GM19328 (cell line): ENCODE measurements around the gene SHFL.

Experiments
- ATAC-seq: cut with Tn5 transposase; IDR thresholded peaks from one replicate; pipeline ENCODE4 v1.9.1; 2021; ENCODE audit warnings: mild to moderate bottlenecking, moderate library complexity; ENCODE audit not compliant: unreplicated experiment

SHFL gene

DNA sequence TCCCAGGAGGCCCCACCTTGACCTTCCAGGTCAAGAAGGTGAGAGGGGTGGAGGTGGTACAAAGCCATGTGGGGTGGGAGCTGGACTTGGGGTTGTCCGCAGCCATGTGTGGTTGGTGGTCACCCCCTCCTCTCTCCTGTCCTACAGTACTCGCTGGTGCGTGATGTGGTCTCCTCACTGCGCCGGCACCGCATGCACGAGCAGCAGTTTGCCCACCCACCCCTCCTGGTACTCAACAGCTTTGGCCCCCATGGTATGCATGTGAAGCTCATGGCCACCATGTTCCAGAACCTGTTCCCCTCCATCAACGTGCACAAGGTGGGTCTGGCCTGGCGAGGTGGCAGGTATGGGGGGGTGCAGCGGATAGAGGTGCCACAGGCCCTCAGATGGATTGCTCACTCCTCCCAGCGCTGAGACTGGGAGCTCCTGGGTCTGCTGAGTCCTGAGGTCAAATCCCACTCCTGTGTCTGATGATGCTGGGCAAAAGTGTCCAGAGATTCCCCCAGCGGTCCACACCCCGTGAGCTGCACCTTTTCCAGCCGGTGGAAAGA is 21.8 kb downstream of the SHFL start:
- ATAC-seq, result no peak

- ATAC-seq, result no peak
Measured at GRCh38 chr19:10109528-10109927, 23.4 kb downstream of the SHFL start.

GRCh38 chr19:10110076-10110971 is 24.2 kb downstream of the SHFL start:
- no peak for ATAC-seq

DNA sequence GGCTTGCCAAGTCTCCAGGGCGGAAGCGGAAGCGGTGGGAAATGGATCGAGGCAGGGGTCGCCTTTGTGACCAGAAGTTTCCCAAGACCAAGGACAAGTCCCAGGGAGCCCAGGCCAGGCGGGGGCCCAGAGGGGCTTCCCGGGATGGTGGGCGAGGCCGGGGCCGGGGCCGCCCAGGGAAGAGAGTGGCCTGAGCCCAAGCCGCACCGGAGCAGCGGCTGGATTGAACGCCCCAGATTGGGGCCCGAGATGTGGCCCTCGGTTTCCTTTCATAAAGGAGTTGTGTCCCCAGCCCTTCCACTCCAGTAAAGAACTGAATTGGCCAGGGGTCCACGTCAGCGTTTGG is 24.8 kb downstream of the SHFL start:
- no peak for ATAC-seq

DNA sequence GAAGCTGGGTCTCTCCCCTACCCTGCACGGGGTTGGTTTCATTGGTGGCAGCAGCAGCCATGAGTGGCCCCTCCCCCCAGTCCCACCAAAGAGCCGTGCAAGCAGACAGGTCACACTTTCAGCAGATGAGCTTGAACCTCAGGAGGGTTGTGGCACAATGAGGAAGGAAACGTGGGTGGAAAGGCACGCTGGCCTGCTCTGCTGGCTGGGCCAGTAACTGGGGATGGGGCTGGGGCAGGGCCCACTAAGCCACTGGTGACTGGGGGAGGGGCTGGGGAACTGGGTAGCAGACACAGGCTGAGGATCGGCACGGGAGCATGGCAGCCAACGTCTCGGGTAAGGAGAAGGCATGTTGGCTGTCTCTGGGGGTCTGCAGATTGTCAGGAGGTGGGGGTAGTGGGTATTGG is 25.3 kb downstream of the SHFL start, which contains the start of gene P2RY11:
TSS of gene P2RY11 (plus strand) at position 289 of the 407 bp plus-strand sequence. CDS start at position 318, 29 bp downstream.
- ATAC-seq, result no peak

DNA sequence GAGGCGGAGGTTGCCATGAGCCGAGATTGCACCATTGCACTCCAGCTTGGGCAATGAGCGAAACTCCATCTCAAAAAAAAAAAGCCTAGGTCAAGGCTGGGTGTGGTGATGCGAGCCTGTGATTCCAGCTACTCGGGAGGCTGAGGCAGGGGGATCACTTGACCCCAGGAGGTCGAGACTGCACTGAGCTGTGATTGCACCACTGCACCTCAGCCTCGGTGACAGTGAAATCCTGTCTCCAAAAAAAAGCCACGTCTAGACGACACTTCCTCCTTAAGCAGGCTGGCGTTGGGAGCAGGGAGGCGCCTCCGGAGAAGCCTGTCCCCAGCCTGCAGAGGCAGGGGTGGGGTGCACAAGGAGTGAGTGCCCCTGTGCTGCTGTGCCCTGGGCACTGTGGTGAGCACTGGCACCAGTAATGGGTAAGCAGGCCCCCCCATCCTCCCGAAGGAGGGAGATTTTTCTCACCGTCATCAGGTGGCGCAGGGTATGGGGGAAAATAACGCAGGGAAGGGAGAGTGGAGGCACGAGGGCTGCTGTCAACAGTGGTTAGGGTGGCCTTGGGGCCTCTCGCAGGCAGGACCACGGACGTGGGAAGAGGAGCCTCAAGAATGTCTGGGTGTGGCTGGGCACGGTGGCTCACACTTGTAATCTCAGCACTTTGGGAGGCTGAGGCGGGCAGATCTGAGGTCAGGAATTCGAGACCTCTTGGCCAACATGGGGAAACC is 26.1 kb downstream of the SHFL start:
- no peak for ATAC-seq

GRCh38 chr19:10112895-10113591 is 26.9 kb downstream of the SHFL start:
- no peak for ATAC-seq

- no peak for ATAC-seq
Measured at GRCh38 chr19:10113592-10113963, 27.5 kb downstream of the SHFL start.

- no peak for ATAC-seq
Measured at GRCh38 chr19:10113964-10114650, 28.0 kb downstream of the SHFL start.

DNA sequence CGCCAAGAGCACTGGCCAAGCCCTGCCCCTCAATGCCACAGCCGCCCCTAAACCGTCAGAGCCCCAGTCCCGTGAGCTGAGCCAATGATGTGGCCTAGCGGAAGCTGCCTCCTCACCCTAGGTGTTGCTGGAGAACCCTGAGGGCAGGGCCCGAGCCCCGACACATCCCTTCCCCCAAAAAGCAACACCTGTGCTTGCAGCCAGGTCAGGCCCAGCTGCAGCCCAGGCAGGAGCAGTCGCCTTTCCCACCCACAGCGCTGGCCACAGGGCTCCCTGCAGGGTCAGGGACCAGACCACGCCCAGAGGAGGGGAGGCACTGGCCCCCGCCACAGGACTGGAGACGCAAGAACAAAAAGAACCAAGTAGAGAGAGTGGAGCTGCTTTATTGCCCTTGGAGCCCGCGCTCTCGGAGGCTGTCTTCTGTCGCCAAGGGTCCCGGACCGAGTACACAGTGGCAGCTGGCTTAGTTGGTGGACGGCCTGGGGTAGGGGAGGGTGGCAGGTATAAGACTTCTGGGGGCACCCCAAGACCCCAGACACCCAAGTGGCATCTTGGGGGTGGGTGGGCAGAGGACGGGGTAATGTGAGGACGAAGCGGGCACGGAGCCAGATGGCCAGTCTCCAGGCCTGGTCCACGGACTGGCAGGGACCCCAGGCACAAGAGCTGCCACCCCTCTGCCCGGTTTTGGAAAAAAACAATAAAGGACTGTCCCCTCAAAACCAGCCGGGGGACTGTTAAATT is 28.7 kb downstream of the SHFL start:
- no peak for ATAC-seq

DNA sequence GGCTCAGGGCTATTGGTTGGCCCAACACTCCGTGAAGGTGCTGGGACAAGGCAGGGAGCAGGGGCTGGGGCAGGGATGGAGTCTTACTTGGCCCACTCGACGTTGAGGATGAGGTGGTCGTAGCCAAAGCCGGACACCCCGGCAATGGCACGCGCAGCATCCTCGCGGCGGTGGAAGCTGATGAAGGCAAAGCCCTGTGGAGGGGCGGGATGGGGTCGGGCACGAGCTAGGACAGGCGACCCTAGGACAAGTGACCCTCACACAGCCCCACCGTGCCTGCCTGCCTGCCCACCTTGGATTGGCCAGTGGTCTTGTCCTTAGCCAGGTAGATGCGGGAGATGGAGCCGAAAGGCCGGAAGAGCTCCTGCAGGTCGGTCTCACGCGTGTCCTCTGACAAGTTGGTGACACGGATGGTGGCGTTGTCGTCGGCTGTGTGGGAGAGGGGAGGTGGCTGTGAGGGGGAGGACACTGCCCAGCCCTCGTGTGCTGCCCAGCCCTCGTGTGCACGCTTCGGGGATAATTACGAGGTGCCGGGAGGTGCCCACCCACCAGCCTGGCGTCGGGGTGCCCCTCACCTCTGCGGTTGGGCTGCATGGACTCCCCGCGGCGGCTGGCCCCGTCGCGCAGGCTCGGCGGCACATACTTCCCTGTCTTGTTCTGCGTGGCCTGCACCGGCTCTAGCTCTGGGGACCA is 29.4 kb downstream of the SHFL start:
- ATAC-seq, result no peak

DNA sequence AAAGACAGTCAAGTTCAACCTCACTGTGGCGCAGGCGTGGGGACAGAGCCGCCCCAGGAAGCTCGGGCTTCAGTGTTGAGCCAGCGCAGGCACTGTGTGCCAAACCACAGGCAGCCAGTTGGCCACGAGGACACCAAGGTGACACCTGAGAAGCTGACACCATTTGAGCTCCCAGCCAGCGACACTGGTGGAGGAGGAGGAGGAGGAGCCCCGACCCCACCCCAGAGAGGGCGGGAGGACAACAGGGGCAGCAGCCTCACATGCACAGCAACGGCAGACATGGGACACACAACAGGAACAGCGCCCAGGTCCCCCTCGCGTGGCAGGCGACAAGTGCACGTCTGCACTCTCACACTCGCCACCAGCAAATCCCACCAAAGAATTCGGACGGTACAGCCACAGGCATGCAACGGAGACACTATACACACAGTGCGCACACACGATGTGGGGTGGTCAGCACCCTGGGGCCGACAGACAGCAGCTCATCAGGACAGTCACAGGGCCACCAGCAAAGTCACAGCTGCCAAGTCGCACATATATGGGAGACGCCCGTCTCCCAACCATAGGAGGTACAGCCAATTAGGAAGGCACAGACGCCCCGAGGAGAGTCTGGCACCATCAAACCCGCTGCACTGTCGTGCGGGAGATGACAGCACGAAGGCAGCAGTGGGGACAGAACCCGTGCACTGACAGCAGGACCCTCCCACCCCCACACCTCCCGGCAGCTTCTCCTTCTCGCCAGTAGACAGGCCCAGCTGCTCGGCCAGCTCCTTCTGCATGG is 30.2 kb downstream of the SHFL start:
- ATAC-seq, result no peak

DNA sequence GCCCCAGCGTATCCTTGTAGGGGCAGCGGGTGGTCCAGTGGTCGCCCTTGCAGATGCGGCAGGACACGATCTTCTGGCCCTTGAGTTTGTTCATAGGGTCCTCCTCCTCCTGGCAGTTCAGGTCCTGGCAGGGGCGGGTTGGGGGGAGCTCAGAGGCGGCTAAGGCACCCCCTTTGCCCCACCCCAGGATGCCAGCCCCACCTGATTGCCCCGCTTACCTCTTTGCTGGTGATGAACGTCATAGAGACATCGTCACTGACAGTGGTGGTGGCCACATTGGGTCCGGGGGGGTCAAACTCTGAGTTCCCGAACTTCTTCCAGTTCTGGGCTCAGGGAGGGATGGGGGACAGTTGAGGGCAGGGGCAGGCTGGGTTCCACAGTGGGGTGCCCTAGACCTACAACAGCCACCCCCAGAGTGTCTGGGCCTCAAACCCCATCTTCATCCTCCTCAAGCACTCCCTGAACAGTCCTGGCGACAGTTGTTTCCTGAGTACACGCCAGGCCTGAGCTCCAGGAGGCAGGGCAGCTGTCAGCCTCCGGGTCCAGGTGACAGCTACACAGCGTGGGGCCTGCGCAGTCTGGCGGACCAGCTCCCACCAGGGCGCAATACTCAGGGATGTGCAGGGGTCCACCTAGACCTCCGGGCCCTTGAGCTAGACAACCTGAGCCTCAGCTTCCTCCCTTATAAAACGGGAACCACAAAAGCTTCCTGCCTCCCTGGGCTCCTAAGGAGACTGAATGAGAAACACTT is 30.9 kb downstream of the SHFL start:
- ATAC-seq, result no peak

- ATAC-seq, result no peak
Measured at GRCh38 chr19:10118960-10119359, 32.8 kb downstream of the SHFL start.

GRCh38 chr19:10120538-10121189 is 34.5 kb downstream of the SHFL start:
- ATAC-seq, result no peak

- no peak for ATAC-seq
Measured at GRCh38 chr19:10122045-10122444, 35.9 kb downstream of the SHFL start.

GRCh38 chr19:10124429-10124828 is 38.3 kb downstream of the SHFL start:
- ATAC-seq, result no peak
